Parathyroid adenoma (tissue), 2 donors: ENCODE measurements around the gene PRSS37.

Experiments
- H2AFZ ChIP-seq: fragments of 300-600 bp; sonication (generic); one replicate; pipeline ENCODE4 v1.7.0; 2017; ENCODE audit warnings: antibody characterized with exemption, mild to moderate bottlenecking
- H3K27ac ChIP-seq: fragments of 300-600 bp; sonication (generic); one replicate; pipeline ENCODE4 v1.7.0; 2017
- H3K27me3 ChIP-seq: fragments of 300-600 bp; sonication (generic); one replicate; pipeline ENCODE4 v1.7.0; 2017; ENCODE audit warnings: low read length; ENCODE audit not compliant: control insufficient read depth, insufficient read depth
- H3K36me3 ChIP-seq: fragments of 300-600 bp; sonication (generic); one replicate; pipeline ENCODE4 v1.7.0; 2017; ENCODE audit warnings: low read length; ENCODE audit not compliant: control insufficient read depth, insufficient read depth
- H3K4me1 ChIP-seq: fragments of 300-600 bp; sonication (generic); one replicate; pipeline ENCODE4 v1.7.0; 2017; ENCODE audit warnings: control low read depth
- H3K4me2 ChIP-seq: fragments of 300-600 bp; sonication (generic); one replicate; pipeline ENCODE4 v1.7.0; 2017; ENCODE audit warnings: low read length
- H3K4me3 ChIP-seq: fragments of 300-600 bp; sonication (generic); one replicate; pipeline ENCODE4 v1.7.0; 2017; ENCODE audit warnings: low read depth, low read length
- H3K79me2 ChIP-seq: fragments of 300-600 bp; sonication (generic); one replicate; pipeline ENCODE4 v1.7.0; 2017; ENCODE audit warnings: control low read depth
- H3K9ac ChIP-seq: fragments of 300-600 bp; sonication (generic); one replicate; pipeline ENCODE4 v1.7.0; 2017; ENCODE audit warnings: mild to moderate bottlenecking
- H3K9me3 ChIP-seq: fragments of 300-600 bp; sonication (generic); one replicate; pipeline ENCODE4 v1.7.0; 2017; ENCODE audit warnings: low read length; ENCODE audit not compliant: control insufficient read depth
- CTCF ChIP-seq: fragments of 300-600 bp; sonication (generic); IDR thresholded peaks from one replicate; pipeline ENCODE4 v1.7.0; 2017; ENCODE audit warnings: antibody characterized with exemption, mild to moderate bottlenecking
- donor health status: primary hyperparathyroidism.

PRSS37 gene

DNA sequence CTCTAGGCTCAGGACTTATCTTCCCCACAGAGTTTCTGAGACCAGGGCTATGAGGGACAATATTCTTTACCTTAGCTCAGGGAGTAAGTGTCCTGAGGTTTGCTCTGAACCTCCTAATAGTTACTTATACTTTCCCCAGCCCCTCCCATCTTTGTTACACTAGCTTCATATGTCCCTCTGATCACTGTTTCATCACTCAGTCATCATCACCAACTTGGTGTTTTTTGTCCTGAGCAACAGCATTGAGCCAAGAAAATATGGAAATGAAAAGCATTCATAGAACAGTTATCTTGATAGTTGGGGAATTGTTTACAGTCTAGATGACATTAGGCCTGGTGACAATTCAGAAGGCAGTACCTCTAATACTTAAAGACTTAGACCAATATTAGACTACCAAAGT lies at the start of gene PRSS37:
Gene PRSS37 (minus strand): TSS at position 101 of the 400 bp plus-strand sequence. CDS start 436 bp downstream, outside the sequence.
- Histone ChIP-seq H3K4me2 (no peak within 1 kb of the TSS), H2AFZ (no peak within 1 kb of the TSS), H3K27ac (no peak within 1 kb of the TSS), H3K27me3 (no peaks in the 10 kb centered on the region), H3K79me2 (no peaks in the 10 kb centered on the region), H3K9me3 (no peaks in the 10 kb centered on the region), H3K36me3 (no peaks in the 10 kb centered on the region), H3K9ac (no peak within 1 kb of the TSS), H3K4me1 (no peaks in the 10 kb centered on the region), H3K4me3 (no peak within 1 kb of the TSS)
- TF ChIP-seq CTCF = no peak

- H3K9ac ChIP-seq = no peak overlapping the region
- H3K4me2 ChIP-seq = no peak overlapping the region
- peaks cover 3% of the 10 kb centered on the region for H3K27me3 ChIP-seq
- H3K4me1 ChIP-seq = no peaks in the 10 kb centered on the region
- H3K9me3 ChIP-seq = no peaks in the 10 kb centered on the region
- H3K27ac ChIP-seq = no peak overlapping the region
- H3K4me3 ChIP-seq = no peak overlapping the region
- TF ChIP-seq CTCF = no peak
- H3K36me3 ChIP-seq = no peaks in the 10 kb centered on the region
- H2AFZ ChIP-seq = no peak overlapping the region
- H3K79me2 ChIP-seq = no peaks in the 10 kb centered on the region
Observed at GRCh38 chr7:141889321-141889720, 48.0 kb upstream of the PRSS37 start.

DNA sequence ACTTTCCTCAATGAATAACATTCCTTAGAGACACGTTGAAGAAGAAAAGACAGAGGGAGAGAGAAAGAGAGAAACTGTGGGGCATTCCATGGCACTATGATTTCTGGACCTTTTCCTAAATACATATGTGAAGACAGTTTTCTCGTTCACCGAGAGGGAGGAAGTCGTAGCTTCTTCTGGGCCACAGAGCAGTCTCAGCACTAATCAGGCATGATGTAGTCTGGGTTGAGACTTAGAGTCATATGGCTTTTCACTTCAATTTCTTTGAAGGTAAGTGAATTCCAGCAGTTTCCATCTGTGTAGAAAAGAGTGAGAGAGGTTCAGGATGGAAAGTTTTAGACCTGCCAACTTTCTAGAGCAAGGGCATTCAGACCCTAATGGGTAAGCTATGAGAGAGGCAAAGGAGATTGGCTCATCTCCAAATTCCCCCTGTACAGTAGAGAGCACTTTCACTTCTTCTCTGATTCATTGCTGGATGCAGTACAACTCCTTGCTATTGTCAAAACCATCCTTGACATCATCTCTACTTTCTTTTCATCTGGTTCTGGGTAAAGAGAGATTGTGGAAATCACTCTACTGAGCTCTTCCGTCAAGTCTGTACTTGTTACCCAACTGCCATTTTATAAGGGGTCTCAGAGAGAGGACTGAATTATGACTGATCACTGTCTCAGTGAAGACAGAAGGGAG lies 43.4 kb upstream of the PRSS37 start:
- Histone ChIP-seq H3K27ac (no peak overlapping the region), H3K27me3 (peaks cover 3% of the 10 kb centered on the region), H3K4me3 (no peak overlapping the region), H3K36me3 (no peaks in the 10 kb centered on the region), H3K9me3 (no peaks in the 10 kb centered on the region), H2AFZ (no peak overlapping the region), H3K79me2 (no peaks in the 10 kb centered on the region), H3K4me1 (no peaks in the 10 kb centered on the region), H3K4me2 (no peak overlapping the region), H3K9ac (no peak overlapping the region)
- TF ChIP-seq CTCF = no peak

GRCh38 chr7:141880960-141881359 lies 39.7 kb upstream of the PRSS37 start:
- Histone ChIP-seq H3K9ac (no peak overlapping the region), H3K27ac (no peak overlapping the region), H3K4me1 (no peaks in the 10 kb centered on the region), H3K4me3 (no peak overlapping the region), H3K9me3 (no peaks in the 10 kb centered on the region), H3K79me2 (no peaks in the 10 kb centered on the region), H3K4me2 (no peak overlapping the region), H3K27me3 (no peaks in the 10 kb centered on the region), H3K36me3 (no peaks in the 10 kb centered on the region), H2AFZ (no peak overlapping the region)
- TF ChIP-seq CTCF = no peak

DNA sequence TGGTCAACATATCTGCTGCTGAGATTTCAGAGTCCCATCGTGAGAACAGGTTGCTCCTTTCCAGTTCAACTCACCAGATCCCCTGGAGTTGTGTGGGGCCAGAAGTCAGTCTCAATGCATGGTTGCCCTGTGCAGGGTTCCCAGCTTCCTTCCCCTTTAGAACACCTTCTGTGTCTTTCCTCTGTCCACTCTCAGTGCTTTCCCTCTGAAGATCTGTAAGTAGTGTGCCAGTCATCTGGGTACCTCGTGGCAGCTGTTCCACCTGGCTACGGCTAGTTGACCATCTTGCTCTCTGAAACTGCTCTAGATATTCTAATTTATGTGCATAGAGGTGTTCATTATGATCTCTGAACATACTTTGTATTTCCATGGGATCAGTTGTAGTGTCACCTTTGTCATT lies 36.1 kb upstream of the PRSS37 start:
- no peak for TF ChIP-seq CTCF
- no peak overlapping the region for H3K4me2 ChIP-seq
- no peak overlapping the region for H3K4me3 ChIP-seq
- no peaks in the 10 kb centered on the region for H3K4me1 ChIP-seq
- no peak overlapping the region for H2AFZ ChIP-seq
- no peaks in the 10 kb centered on the region for H3K9me3 ChIP-seq
- H3K27me3 ChIP-seq = no peaks in the 10 kb centered on the region
- H3K9ac ChIP-seq = no peak overlapping the region
- no peaks in the 10 kb centered on the region for H3K79me2 ChIP-seq
- H3K36me3 ChIP-seq = no peaks in the 10 kb centered on the region
- H3K27ac ChIP-seq = no peak overlapping the region
